Glomerular visceral epithelial cell (primary cell): ENCODE results near the gene AGMAT.
A peak's percentile ranks its signal among the peaks of the same experiment; 100 is the strongest.

Experiments used
- DNase-seq: peaks from one replicate; pipeline ENCODE4 v3.0.0-alpha.2; 2016; ENCODE audit errors: extremely low spot score

AGMAT gene

GRCh38 chr1:15584489-15585363, at the start of gene AGMAT:
AGMAT (minus strand) TSS chr1:15585051; CDS start chr1:15584967, 84 bp downstream.
- no peak for DNase-seq

GRCh38 chr1:15633756-15634420, 49.0 kb upstream of the AGMAT start:
- no peak for DNase-seq

GRCh38 chr1:15628003-15628402, 43.2 kb upstream of the AGMAT start:
- DNase-seq = no peak

GRCh38 chr1:15627343-15627988, 42.6 kb upstream of the AGMAT start:
- DNase-seq = no peak

GRCh38 chr1:15626269-15626950, 41.6 kb upstream of the AGMAT start:
- DNase-seq = no peak

- no peak for DNase-seq
Measured at GRCh38 chr1:15625056-15625917, 40.4 kb upstream of the AGMAT start.

- DNase-seq = no peak
Measured at GRCh38 chr1:15624133-15624714, 39.4 kb upstream of the AGMAT start.

- DNase-seq = no peak
Measured at GRCh38 chr1:15623435-15623834, 38.6 kb upstream of the AGMAT start.

- no peak for DNase-seq
Measured at GRCh38 chr1:15622712-15623373, 38.0 kb upstream of the AGMAT start.

- DNase-seq = no peak
Measured at GRCh38 chr1:15621975-15622374, 37.1 kb upstream of the AGMAT start.

GRCh38 chr1:15620902-15621682, 36.2 kb upstream of the AGMAT start:
- no peak for DNase-seq

GRCh38 chr1:15620155-15620545, 35.3 kb upstream of the AGMAT start:
- peak; percentile 20 for DNase-seq

- no peak for DNase-seq
Measured at GRCh38 chr1:15618655-15619525, 34.0 kb upstream of the AGMAT start.

- peak; percentile 15 for DNase-seq
Measured at GRCh38 chr1:15618077-15618654, 33.3 kb upstream of the AGMAT start.

GRCh38 chr1:15617173-15618076, 32.6 kb upstream of the AGMAT start, which contains the start of gene DDI2:
DDI2 (plus strand) TSS chr1:15617458; CDS start chr1:15617671, 213 bp downstream.
- peak; percentile 99 for DNase-seq

GRCh38 chr1:15616373-15617172, 31.7 kb upstream of the AGMAT start:
- no peak for DNase-seq
